ENCODE measurements around the gene KCNIP4.
"Not testable (repeated sequence)": the region's sequence is repeated elsewhere in the genome, so short reads cannot be mapped to it uniquely, and the experiment has no call there.

Gene KCNIP4

DNA sequence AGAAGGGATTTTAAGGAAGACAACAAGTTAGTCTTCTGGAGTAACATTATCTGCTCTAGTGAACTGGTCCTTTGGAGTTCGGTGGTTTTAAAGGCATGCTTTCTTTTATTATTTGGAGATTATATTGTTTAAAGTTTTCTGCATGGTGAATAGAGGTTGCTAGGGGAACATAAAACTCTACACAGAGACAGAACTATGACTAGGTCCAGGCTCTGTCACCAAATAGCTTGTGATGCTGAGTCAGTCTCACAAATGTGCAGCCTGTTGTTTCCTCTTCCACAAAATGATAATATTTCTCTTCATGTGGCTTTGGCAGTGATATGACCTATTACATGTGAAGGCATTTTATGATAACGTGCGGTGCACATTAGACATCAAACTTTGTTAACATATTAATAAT lies 1115.7 kb downstream of the KCNIP4 start:
- no peak for DNase-seq

- DNase-seq, result no peak
These were observed 1116.8 kb downstream of the KCNIP4 start for GRCh38 chr4:20831746-20832145.

GRCh38 chr4:20829617-20830357 lies 1118.8 kb downstream of the KCNIP4 start:
- DNase-seq, result no peak

GRCh38 chr4:20825505-20825904 lies 1123.1 kb downstream of the KCNIP4 start:
- no peak for DNase-seq

DNA sequence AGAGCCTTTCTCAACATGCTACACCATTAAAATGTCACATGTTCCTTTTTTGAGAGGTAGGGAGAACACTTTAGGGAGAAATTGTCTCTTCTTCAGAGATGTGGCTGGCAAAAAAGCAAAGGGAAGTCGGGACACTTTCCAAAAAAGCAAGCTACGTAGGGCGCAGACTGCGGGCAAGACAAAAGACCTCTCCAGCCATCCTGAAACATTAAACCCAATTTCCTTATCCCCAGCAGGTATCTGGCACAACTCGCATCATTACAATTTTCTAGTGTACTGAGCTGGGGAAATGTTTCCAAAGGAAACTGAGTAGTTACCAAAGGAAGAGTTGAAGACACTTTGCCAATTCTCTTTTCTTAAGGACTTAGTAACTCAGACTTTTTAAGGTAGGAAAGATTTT lies 1132.3 kb downstream of the KCNIP4 start:
- DNase-seq, result no peak

GRCh38 chr4:20813700-20814099 lies 1134.9 kb downstream of the KCNIP4 start:
- no peak for DNase-seq

- DNase-seq, result no peak
These were observed 1138.8 kb downstream of the KCNIP4 start for GRCh38 chr4:20809812-20810211.

- DNase-seq, result no peak
These were observed 1142.9 kb downstream of the KCNIP4 start for GRCh38 chr4:20805716-20806115.

GRCh38 chr4:20787940-20788665 lies 1160.5 kb downstream of the KCNIP4 start:
- DNase-seq, result no peak

DNA sequence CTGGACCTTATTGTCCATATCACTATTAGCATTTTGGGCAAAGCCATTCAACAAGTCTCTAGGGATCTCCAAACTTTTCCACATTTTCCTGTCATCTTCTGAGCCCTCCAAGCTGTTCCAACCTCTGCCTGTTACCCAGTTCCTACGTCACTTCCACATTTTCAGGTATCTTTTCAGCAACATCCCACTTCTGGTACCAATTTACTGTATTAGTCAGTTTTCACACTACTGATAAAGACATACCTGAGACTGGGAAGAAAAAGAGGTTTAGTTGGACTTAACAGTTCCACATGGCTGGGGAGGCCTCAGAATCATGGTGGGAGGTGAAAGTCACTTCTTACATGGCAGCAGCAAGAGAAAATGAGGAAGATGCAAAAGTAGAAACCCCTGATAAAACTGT lies 1165.4 kb downstream of the KCNIP4 start:
- not testable (repeated sequence) for DNase-seq

DNA sequence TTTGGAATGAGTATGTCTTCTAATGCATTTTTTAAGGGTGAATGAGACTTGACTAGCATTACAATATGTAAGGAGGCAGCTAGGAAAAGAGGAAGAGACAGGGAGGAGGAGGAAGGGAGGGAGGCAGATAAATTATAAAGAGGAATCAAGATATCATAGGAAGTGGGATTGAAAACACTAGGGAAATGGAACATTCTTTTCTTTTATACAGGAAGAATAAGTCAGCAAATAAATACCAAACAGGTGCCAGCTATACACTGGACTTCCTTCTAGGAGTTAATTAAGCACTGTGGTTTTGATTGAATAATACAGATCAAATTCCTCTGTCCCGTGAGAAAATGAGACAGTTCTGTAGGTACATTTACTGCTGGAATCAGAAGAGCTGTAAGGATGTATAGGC lies 1169.7 kb downstream of the KCNIP4 start:
- no peak for DNase-seq

DNA sequence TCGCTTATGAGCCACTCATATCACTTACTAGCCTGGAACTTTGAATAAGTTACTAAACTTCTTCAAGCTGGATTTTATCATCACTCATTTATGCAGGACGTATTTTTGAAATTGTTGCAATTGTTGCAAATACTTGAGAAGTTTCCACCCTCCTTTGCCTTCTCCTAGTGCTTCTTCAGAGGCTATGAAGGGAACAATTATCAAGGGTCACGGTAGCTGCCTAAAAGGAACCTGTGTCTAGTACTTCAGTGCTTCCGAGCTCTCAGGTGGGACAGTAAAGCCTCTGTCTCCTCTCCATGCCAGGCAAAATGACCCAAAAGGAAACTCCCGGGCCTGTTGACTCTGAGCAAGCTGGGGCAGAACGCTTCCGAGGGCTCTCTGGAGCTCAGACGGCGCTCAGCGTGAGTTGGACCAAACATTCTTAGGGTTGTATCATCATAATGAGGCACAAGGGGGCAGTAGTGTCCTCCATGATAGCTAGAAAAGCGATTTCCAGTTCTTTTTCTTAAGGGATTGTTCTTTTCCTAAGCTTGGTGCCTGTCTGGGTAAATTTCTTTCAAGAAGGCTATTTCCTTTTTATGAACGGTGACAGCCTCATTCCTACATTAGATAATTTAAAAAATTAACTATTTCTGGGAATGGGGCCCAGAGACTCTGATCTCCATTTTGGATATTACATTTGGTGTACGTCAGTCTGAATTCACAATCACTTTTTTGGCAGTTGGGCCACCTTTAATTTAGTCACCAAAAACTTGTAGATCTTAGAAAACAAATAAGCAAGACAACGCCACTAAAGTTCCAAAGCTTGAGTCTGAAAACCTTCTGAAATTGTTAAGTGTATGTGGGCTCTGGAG lies 1175.2 kb downstream of the KCNIP4 start:
- DNase-seq, result peak; percentile 35 to 56 (median 50)

DNA sequence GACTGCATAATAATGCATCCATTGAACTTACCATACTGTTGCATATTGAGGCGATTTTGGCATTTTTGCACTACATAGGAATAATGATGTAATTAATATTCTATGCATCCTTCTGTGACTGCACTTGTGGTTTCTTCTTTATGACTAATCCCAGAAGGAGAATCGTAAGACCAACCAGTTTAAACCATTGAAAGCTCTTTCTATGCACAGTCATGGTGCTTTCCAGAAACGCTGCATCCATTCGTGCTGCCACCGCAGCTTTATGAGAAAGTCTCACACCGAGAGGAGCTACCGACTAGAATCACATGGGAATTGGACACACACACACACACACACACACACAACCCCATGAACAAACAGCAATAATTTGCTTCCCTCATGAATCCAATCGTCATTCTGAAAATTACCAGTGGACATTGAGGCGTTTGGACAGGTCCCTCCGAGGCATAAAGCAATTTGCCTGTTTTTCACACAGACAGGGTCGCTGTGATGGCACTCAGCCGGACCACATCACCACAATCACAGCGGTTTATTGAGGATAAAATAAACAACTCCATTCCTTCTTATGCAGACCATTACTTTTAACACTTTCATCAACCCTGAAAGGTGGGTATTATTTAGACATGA lies 1184.1 kb downstream of the KCNIP4 start:
- no peak for DNase-seq

DNA sequence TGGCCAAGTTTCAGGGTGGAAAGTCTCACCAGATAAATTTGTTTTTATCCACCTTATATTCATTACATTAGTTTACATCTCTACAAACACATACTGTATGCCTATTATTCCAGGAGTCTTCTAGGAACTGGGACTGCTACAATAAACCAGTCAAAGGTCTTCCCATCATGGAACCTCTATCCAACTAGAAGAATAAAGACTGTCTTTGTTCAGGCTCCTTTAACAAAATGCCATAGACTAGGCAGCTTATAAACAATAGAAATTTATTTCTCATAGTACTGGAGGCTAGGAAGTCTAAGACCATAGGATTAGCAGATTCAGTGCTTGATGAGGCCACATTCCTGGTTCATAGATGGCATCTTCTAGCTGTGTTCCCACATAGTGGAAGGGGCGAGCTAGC lies 1186.7 kb downstream of the KCNIP4 start:
- DNase-seq, result no peak

DNA sequence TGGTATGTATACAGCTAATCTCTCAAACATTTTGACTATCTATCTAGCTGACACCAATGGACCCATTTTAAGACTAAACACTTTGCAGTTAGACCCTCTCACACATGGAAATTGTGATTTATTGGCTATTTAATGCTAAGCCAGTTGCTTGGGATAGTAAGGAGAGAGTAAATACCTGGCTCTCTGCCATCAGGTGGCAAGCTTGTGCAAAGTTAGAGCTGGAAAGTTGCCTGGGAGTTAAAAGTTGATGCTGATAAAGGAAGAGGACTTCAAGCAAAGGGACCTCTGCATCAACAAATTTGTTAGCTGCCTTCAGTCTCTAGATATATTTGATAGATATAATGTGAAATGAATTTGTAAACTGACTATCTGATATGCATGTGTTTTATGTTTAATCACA lies 1187.2 kb downstream of the KCNIP4 start:
- DNase-seq, result no peak

GRCh38 chr4:20760053-20760452 lies 1188.5 kb downstream of the KCNIP4 start:
- no peak for DNase-seq

GRCh38 chr4:20754036-20754435 lies 1194.5 kb downstream of the KCNIP4 start:
- DNase-seq, result no peak

- no peak for DNase-seq
These were observed 1195.9 kb downstream of the KCNIP4 start for GRCh38 chr4:20752641-20753040.

GRCh38 chr4:20746000-20746399 lies 1202.6 kb downstream of the KCNIP4 start:
- DNase-seq, result not testable (repeated sequence)

DNA sequence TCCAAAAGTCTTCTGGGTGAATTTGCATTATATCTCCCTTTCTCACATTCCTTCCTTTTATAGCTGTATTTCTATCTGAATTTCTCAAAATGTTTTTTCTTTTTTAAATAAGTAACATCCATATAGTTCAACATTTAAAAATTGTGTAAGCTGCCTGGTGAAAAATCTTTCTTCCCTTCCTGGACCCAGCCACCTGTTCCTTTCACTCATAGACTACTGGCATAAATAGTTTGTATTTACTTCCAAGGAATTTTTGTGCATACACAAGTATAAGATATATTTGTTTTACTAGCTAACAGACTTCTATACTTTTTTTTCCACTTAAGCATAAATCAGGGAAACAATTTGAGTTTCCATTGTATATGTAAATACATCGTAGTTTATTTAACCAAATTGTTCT lies 1212.6 kb downstream of the KCNIP4 start:
- DNase-seq, result no peak

GRCh38 chr4:20724915-20725314 lies 1223.7 kb downstream of the KCNIP4 start:
- DNase-seq, result no peak

DNA sequence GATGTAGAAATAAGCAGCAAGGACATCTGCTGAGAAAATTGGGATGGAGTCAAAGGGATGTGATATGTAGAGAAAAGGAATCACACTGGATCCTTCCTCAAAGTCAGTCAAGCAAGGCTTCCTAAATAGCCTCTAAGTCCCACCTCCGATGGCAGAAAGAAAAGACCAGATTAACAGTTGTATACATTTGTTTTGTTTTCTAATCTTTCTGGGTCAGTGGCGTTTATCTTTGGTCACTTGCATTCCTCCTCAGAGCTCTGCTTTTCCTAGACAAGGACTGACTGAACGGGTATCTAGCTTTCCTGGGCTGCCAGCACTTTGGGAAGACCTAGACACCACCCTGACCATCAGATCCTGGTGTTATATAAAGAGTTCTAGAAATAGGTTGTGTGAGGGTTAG lies 1225.1 kb downstream of the KCNIP4 start:
- DNase-seq, result no peak

DNA sequence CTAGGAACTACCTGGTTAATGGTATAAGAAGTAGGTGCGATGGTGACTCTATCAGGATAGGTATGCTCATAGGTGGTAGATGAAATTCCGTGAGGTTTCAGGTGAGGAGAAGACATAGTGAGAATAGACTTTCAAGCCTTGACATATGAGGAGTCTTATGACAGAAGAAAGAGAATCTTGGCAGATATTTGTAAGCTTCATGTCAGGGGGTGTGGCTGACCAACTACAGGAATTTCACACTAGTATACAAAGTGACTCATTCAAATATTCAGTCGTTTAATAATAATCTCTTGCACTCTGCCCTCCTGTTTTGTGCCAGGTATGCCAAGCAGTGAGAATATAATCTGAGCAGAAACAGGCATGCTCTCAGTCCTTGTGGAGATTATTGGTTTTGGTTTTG lies 1225.6 kb downstream of the KCNIP4 start:
- no peak for DNase-seq

All from suppressor macrophage (primary cell).